ENCODE data around the gene ADGRG6.
"Not testable (repeated sequence)": the region's sequence is repeated elsewhere in the genome, so short reads cannot be mapped to it uniquely, and the experiment has no call there.

Gene ADGRG6

GRCh38 chr6:142450856-142451255 lies 149.0 kb downstream of the ADGRG6 start:
- not testable (repeated sequence) for H3K9me3 ChIP-seq (ENCODE audit: control insufficient read depth in 1 of 2, low read length in 2 of 2); H3K27ac ChIP-seq (ENCODE audit: low read length); H3K36me3 ChIP-seq (ENCODE audit: control insufficient read depth in 1 of 2, insufficient read depth in 2 of 2, low read length in 2 of 2); H3K27me3 ChIP-seq (ENCODE audit: low read depth, low read length); H3K4me1 ChIP-seq (ENCODE audit: control insufficient read depth in 1 of 2, insufficient read depth in 2 of 2, low read length in 2 of 2); H3K4me3 ChIP-seq (ENCODE audit: low read depth in 1 of 2, low read length in 2 of 2)

- no peaks in the 10 kb centered on the region for H3K27me3 ChIP-seq (ENCODE audit: low read depth, low read length)
- no peaks in the 10 kb centered on the region for H3K4me1 ChIP-seq (ENCODE audit: control insufficient read depth in 1 of 2, insufficient read depth in 2 of 2, low read length in 2 of 2)
- no peak overlapping the region for H3K4me3 ChIP-seq (ENCODE audit: low read depth in 1 of 2, low read length in 2 of 2)
- no peaks in the 10 kb centered on the region for H3K9me3 ChIP-seq (ENCODE audit: control insufficient read depth in 1 of 2, low read length in 2 of 2)
- no peak overlapping the region for H3K27ac ChIP-seq (ENCODE audit: low read length)
- H3K36me3 ChIP-seq (ENCODE audit: control insufficient read depth in 1 of 2, insufficient read depth in 2 of 2, low read length in 2 of 2), result peaks cover 0 to 4% of the 10 kb centered on the region in 2 donors
These were observed 151.2 kb downstream of the ADGRG6 start for GRCh38 chr6:142452993-142453392.

GRCh38 chr6:142454196-142454595 lies 152.4 kb downstream of the ADGRG6 start:
- not testable (repeated sequence) for H3K36me3 ChIP-seq (ENCODE audit: control insufficient read depth in 1 of 2, insufficient read depth in 2 of 2, low read length in 2 of 2); H3K27me3 ChIP-seq (ENCODE audit: low read depth, low read length); H3K4me3 ChIP-seq (ENCODE audit: low read depth in 1 of 2, low read length in 2 of 2); H3K27ac ChIP-seq (ENCODE audit: low read length); H3K4me1 ChIP-seq (ENCODE audit: control insufficient read depth in 1 of 2, insufficient read depth in 2 of 2, low read length in 2 of 2); H3K9me3 ChIP-seq (ENCODE audit: control insufficient read depth in 1 of 2, low read length in 2 of 2)

GRCh38 chr6:142454848-142455247 lies 153.0 kb downstream of the ADGRG6 start:
- H3K27ac ChIP-seq (ENCODE audit: low read length); H3K36me3 ChIP-seq (ENCODE audit: control insufficient read depth in 1 of 2, insufficient read depth in 2 of 2, low read length in 2 of 2); H3K4me3 ChIP-seq (ENCODE audit: low read depth in 1 of 2, low read length in 2 of 2); H3K9me3 ChIP-seq (ENCODE audit: control insufficient read depth in 1 of 2, low read length in 2 of 2); H3K4me1 ChIP-seq (ENCODE audit: control insufficient read depth in 1 of 2, insufficient read depth in 2 of 2, low read length in 2 of 2); H3K27me3 ChIP-seq (ENCODE audit: low read depth, low read length): not testable (repeated sequence)

- Histone ChIP-seq H3K36me3 (ENCODE audit: control insufficient read depth in 1 of 2, insufficient read depth in 2 of 2, low read length in 2 of 2) (no peaks in the 10 kb centered on the region), H3K9me3 (ENCODE audit: control insufficient read depth in 1 of 2, low read length in 2 of 2) (no peaks in the 10 kb centered on the region), H3K27me3 (ENCODE audit: low read depth, low read length) (no peaks in the 10 kb centered on the region), H3K4me1 (ENCODE audit: control insufficient read depth in 1 of 2, insufficient read depth in 2 of 2, low read length in 2 of 2) (no peaks in the 10 kb centered on the region), H3K4me3 (ENCODE audit: low read depth in 1 of 2, low read length in 2 of 2) (no peak overlapping the region), H3K27ac (ENCODE audit: low read length) (no peak overlapping the region)
These were observed 154.3 kb downstream of the ADGRG6 start for GRCh38 chr6:142455957-142456589.

GRCh38 chr6:142457638-142458406 lies 156.0 kb downstream of the ADGRG6 start:
- no peak overlapping the region for H3K27ac ChIP-seq (ENCODE audit: low read length)

GRCh38 chr6:142458836-142459235 lies 157.0 kb downstream of the ADGRG6 start:
- H3K9me3 ChIP-seq (ENCODE audit: control insufficient read depth in 1 of 2, low read length in 2 of 2), result peaks cover 0 to 4% of the 10 kb centered on the region in 2 donors
- H3K27ac ChIP-seq (ENCODE audit: low read length), result no peak overlapping the region
- H3K4me1 ChIP-seq (ENCODE audit: control insufficient read depth in 1 of 2, insufficient read depth in 2 of 2, low read length in 2 of 2), result no peaks in the 10 kb centered on the region
- H3K4me3 ChIP-seq (ENCODE audit: low read depth in 1 of 2, low read length in 2 of 2), result no peak overlapping the region
- no peaks in the 10 kb centered on the region for H3K36me3 ChIP-seq (ENCODE audit: control insufficient read depth in 1 of 2, insufficient read depth in 2 of 2, low read length in 2 of 2)
- H3K27me3 ChIP-seq (ENCODE audit: low read depth, low read length), result no peaks in the 10 kb centered on the region

More at GRCh38 chr6:142457638-142458406, 156.0 kb downstream of the ADGRG6 start:
- H3K36me3 ChIP-seq (ENCODE audit: control insufficient read depth in 1 of 2, insufficient read depth in 2 of 2, low read length in 2 of 2), result no peaks in the 10 kb centered on the region
- no peaks in the 10 kb centered on the region for H3K27me3 ChIP-seq (ENCODE audit: low read depth, low read length)
- peaks cover 0 to 4% of the 10 kb centered on the region in 2 donors for H3K9me3 ChIP-seq (ENCODE audit: control insufficient read depth in 1 of 2, low read length in 2 of 2)
- H3K4me3 ChIP-seq (ENCODE audit: low read depth in 1 of 2, low read length in 2 of 2), result no peak overlapping the region
- H3K4me1 ChIP-seq (ENCODE audit: control insufficient read depth in 1 of 2, insufficient read depth in 2 of 2, low read length in 2 of 2), result no peaks in the 10 kb centered on the region

GRCh38 chr6:142459271-142459670 lies 157.5 kb downstream of the ADGRG6 start:
- Histone ChIP-seq H3K27ac (ENCODE audit: low read length) (no peak overlapping the region), H3K36me3 (ENCODE audit: control insufficient read depth in 1 of 2, insufficient read depth in 2 of 2, low read length in 2 of 2) (no peaks in the 10 kb centered on the region), H3K4me3 (ENCODE audit: low read depth in 1 of 2, low read length in 2 of 2) (no peak overlapping the region), H3K9me3 (ENCODE audit: control insufficient read depth in 1 of 2, low read length in 2 of 2) (peaks cover 0 to 4% of the 10 kb centered on the region in 2 donors), H3K4me1 (ENCODE audit: control insufficient read depth in 1 of 2, insufficient read depth in 2 of 2, low read length in 2 of 2) (no peaks in the 10 kb centered on the region), H3K27me3 (ENCODE audit: low read depth, low read length) (no peaks in the 10 kb centered on the region)

GRCh38 chr6:142462260-142462659 lies 160.5 kb downstream of the ADGRG6 start:
- Histone ChIP-seq H3K36me3 (ENCODE audit: control insufficient read depth in 1 of 2, insufficient read depth in 2 of 2, low read length in 2 of 2) (no peaks in the 10 kb centered on the region), H3K27me3 (ENCODE audit: low read depth, low read length) (no peaks in the 10 kb centered on the region), H3K9me3 (ENCODE audit: control insufficient read depth in 1 of 2, low read length in 2 of 2) (peaks cover 0 to 4% of the 10 kb centered on the region in 2 donors), H3K4me3 (ENCODE audit: low read depth in 1 of 2, low read length in 2 of 2) (no peak overlapping the region), H3K27ac (ENCODE audit: low read length) (no peak overlapping the region), H3K4me1 (ENCODE audit: control insufficient read depth in 1 of 2, insufficient read depth in 2 of 2, low read length in 2 of 2) (no peaks in the 10 kb centered on the region)

- no peak overlapping the region for H3K4me3 ChIP-seq (ENCODE audit: low read depth in 1 of 2, low read length in 2 of 2)
- H3K4me1 ChIP-seq (ENCODE audit: control insufficient read depth in 1 of 2, insufficient read depth in 2 of 2, low read length in 2 of 2), result no peaks in the 10 kb centered on the region
- H3K27ac ChIP-seq (ENCODE audit: low read length), result no peak overlapping the region
- no peaks in the 10 kb centered on the region for H3K36me3 ChIP-seq (ENCODE audit: control insufficient read depth in 1 of 2, insufficient read depth in 2 of 2, low read length in 2 of 2)
- H3K9me3 ChIP-seq (ENCODE audit: control insufficient read depth in 1 of 2, low read length in 2 of 2), result peaks cover 0 to 4% of the 10 kb centered on the region in 2 donors
- no peaks in the 10 kb centered on the region for H3K27me3 ChIP-seq (ENCODE audit: low read depth, low read length)
These were observed 162.2 kb downstream of the ADGRG6 start for GRCh38 chr6:142463988-142464387.

- Histone ChIP-seq H3K4me3 (ENCODE audit: low read depth in 1 of 2, low read length in 2 of 2) (no peak overlapping the region), H3K36me3 (ENCODE audit: control insufficient read depth in 1 of 2, insufficient read depth in 2 of 2, low read length in 2 of 2) (no peaks in the 10 kb centered on the region), H3K27me3 (ENCODE audit: low read depth, low read length) (no peaks in the 10 kb centered on the region), H3K27ac (ENCODE audit: low read length) (no peak overlapping the region), H3K4me1 (ENCODE audit: control insufficient read depth in 1 of 2, insufficient read depth in 2 of 2, low read length in 2 of 2) (no peaks in the 10 kb centered on the region), H3K9me3 (ENCODE audit: control insufficient read depth in 1 of 2, low read length in 2 of 2) (no peaks in the 10 kb centered on the region)
These were observed 167.4 kb downstream of the ADGRG6 start for GRCh38 chr6:142469220-142469619.
